ENCODE data around the gene NR2C1.

DNA sequence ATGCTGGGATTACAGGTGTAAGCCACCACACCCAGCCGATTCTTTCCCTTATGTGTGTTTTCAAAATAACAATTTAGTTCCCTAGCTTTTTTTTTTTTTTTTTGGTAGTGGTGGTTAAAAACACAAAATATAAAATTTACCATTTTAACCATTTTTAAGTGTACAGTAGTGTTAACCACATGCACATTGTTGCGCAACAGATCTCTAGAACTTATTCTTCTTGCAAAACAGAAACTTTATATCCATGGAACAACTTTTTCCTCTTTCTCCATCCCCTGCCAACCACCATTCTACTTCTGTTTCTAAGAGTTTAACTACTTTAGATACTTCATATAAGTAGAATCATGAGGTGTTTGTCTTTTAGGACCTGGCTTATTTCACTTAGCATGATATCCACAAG lies 68.8 kb downstream of the NR2C1 start:
- TF ChIP-seq SPI1 (IDR thresholded peaks at IDR 0.05; ENCODE audit: low read depth, low read length) (no peak), POLR2A (IDR thresholded peaks at IDR 0.05; ENCODE audit: low read depth, low read length) (no peak), POU2F2 (IDR thresholded peaks at IDR 0.05; ENCODE audit: low read depth, low read length) (no peak), POLR2AphosphoS5 (IDR thresholded peaks at IDR 0.05; ENCODE audit: low read depth, low read length) (no peak)

Measured in GM12891 (cell line).